Measurements from ENCODE around the gene FTO.

DNA sequence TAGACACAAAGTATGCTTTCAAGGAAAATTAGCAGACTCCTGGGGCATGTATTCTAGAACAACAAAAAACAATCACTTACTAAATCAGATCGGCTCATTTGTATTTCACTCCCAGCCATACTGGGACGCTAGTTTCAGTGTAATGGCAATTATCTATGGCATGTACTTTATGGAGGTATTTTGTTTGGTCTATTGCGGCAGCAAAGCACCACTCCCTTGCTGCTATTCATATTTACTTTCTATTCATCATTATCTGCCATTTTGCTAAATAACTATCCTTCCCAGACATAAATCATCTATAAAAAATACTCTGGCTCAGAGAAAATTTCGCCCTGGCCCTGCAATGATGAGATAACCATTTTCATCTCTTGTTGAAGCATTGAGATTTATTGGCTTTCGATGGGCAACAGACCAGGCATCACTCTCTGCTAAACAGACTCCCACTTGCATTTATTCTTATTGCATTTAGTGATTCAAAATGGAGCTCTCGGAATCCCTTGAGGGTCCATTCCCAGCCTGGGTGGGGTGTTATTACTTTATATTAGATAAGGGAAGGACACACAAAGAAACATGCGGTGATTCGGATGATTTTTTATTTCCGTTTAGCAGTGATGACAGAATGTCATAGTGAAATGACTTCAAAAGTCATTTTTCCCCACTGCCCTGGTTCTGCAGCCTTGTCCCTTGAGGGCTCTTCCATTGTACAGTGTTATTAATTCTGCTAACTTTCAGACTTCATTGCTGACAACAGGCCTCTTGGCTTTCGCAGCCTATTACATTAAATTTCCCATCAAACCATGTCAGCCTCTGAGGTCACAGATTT lies 356.9 kb downstream of the FTO start:
- TF ChIP-seq, protein P1, sequence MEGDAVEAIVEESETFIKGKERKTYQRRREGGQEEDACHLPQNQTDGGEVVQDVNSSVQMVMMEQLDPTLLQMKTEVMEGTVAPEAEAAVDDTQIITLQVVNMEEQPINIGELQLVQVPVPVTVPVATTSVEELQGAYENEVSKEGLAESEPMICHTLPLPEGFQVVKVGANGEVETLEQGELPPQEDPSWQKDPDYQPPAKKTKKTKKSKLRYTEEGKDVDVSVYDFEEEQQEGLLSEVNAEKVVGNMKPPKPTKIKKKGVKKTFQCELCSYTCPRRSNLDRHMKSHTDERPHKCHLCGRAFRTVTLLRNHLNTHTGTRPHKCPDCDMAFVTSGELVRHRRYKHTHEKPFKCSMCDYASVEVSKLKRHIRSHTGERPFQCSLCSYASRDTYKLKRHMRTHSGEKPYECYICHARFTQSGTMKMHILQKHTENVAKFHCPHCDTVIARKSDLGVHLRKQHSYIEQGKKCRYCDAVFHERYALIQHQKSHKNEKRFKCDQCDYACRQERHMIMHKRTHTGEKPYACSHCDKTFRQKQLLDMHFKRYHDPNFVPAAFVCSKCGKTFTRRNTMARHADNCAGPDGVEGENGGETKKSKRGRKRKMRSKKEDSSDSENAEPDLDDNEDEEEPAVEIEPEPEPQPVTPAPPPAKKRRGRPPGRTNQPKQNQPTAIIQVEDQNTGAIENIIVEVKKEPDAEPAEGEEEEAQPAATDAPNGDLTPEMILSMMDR (IDR thresholded peaks at IDR 0.05): no peak
- TF ChIP-seq POLR2A (IDR thresholded peaks at IDR 0.05): no peak

All from esophagus squamous epithelium (tissue), 4 donors.